Large intestine (tissue), 3 donors: ENCODE results near the gene PYGB. TPM values are rescaled to one million over a fixed set of nuclear protein-coding genes. Genes with fewer than 3 reads are reported as not detected.
"Not testable (repeated sequence)": the region's sequence is repeated elsewhere in the genome, so short reads cannot be mapped to it uniquely, and the experiment has no call there.

Experiments
- DNase-seq, 2 donors: peaks; one replicate each; pipeline versions ENCODE4 v3.0.0 to v3.0.0-alpha.2; 2013
- H3K27ac ChIP-seq: one replicate; pipeline ENCODE4 v1.5.1; 2013; ENCODE audit warnings: low read length
- H3K27me3 ChIP-seq: 2 replicates; pipeline ENCODE4 v1.6.1; 2013; ENCODE audit warnings: low read length; ENCODE audit not compliant: control insufficient read depth, insufficient read depth
- H3K36me3 ChIP-seq: 2 replicates; pipeline ENCODE4 v1.6.1; 2013; ENCODE audit warnings: low read length; ENCODE audit not compliant: control insufficient read depth, insufficient read depth
- H3K4me1 ChIP-seq: one replicate; pipeline ENCODE4 v1.6.1; 2013; ENCODE audit warnings: low read length; ENCODE audit not compliant: control insufficient read depth, insufficient read depth
- H3K4me3 ChIP-seq: one replicate; pipeline ENCODE4 v1.5.1; 2013; ENCODE audit warnings: low read length
- H3K9me3 ChIP-seq: one replicate; pipeline ENCODE4 v1.6.1; 2013; ENCODE audit warnings: mild to moderate bottlenecking, low read depth, low read length, moderate library complexity; ENCODE audit not compliant: control insufficient read depth
- WGBS: methylation state at CpG from one replicate; pipeline ENCODE4 v1.1.5; 2013; ENCODE audit warnings: low lambda C conversion rate; ENCODE audit not compliant: insufficient coverage; 5-methylcytosine and 5-hydroxymethylcytosine counted together
- polyA plus RNA-seq: library from polyadenylated mRNA; unstranded; fragments of 120-200 nt; gene quantifications from one replicate; pipeline ENCODE4 v1.2.1, GENCODE V29; 2013

PYGB gene
- polyA plus RNA-seq, 1 donor = 35.1 TPM

DNA sequence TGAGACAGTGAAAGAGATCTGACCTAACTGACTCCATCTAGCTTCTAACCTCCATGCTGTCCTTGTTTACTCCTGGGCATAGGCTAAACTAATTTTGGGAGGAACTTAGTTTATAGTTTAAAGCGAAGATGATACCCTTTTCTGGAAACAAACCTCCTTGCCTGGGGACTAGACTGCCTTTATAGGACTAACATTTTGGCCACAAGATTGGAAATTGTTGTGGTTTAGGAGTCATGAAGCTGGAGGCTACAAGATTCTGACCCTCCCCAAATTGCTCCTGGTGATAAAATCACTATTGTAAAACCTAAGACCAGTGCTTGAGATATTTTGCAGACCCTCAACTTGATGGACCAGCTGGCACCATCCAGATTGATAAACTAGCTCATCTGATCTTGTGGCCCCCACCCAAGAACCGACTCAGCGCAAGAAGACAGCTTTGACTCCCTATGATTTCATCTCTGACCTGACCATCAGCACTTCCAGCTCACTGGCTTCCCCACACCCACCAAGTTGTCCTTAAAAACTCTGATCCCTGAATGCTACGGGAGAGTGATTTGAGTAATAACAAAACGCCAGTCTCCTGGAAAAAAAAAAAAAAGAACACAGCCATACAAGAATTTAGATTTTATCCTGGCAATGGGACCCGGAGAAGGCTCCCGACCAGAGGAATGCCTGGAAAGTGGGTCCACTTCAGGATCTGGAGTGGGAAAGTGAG, 79.8 kb downstream of the PYGB start:
- Histone ChIP-seq H3K27me3 (no peaks in the 10 kb centered on the region), H3K27ac (no peak overlapping the region), H3K9me3 (no peaks in the 10 kb centered on the region), H3K4me3 (no peak overlapping the region), H3K36me3 (peaks cover 15% of the 10 kb centered on the region), H3K4me1 (peaks cover 17% of the 10 kb centered on the region)
- DNase-seq = no peak
- WGBS = no CpG with 5 or more reads among the region's 7 CpGs

- peaks cover 8% of the 10 kb centered on the region for H3K36me3 ChIP-seq
- no peak overlapping the region for H3K27ac ChIP-seq
- DNase-seq = no peak
- peaks cover 7% of the 10 kb centered on the region for H3K4me1 ChIP-seq
- WGBS = no CpG with 5 or more reads among the region's 12 CpGs
- H3K9me3 ChIP-seq = no peaks in the 10 kb centered on the region
- no peak overlapping the region for H3K4me3 ChIP-seq
- no peaks in the 10 kb centered on the region for H3K27me3 ChIP-seq
Measured at GRCh38 chr20:25328954-25329498, 81.1 kb downstream of the PYGB start.

GRCh38 chr20:25334972-25335371, 87.1 kb downstream of the PYGB start:
- WGBS = no CpG with 5 or more reads among the region's 1 CpG
- not testable (repeated sequence) for H3K27ac ChIP-seq, H3K4me3 ChIP-seq, H3K36me3 ChIP-seq, H3K9me3 ChIP-seq, H3K27me3 ChIP-seq, DNase-seq
- peaks cover 30% of the 10 kb centered on the region for H3K4me1 ChIP-seq

- WGBS = no CpG with 5 or more reads among the region's 17 CpGs
- peaks cover 41% of the 10 kb centered on the region for H3K4me1 ChIP-seq
- DNase-seq = peak; percentile 57 to 68
- peaks cover 6% of the 10 kb centered on the region for H3K36me3 ChIP-seq
- H3K27me3 ChIP-seq = no peaks in the 10 kb centered on the region
- no peak overlapping the region for H3K4me3 ChIP-seq
- H3K27ac ChIP-seq = peak overlapping the region; percentile 81
- H3K9me3 ChIP-seq = no peaks in the 10 kb centered on the region
Measured at GRCh38 chr20:25336561-25337422, 88.9 kb downstream of the PYGB start.

- H3K27me3 ChIP-seq = no peaks in the 10 kb centered on the region
- H3K4me1 ChIP-seq = peaks cover 48% of the 10 kb centered on the region
- peak overlapping the region; percentile 81 for H3K27ac ChIP-seq
- H3K36me3 ChIP-seq = peaks cover 6% of the 10 kb centered on the region
- no CpG with 5 or more reads among the region's 11 CpGs for WGBS
- DNase-seq = peak; percentile 30 to 60
- H3K4me3 ChIP-seq = no peak overlapping the region
- no peaks in the 10 kb centered on the region for H3K9me3 ChIP-seq
Measured at GRCh38 chr20:25338112-25339023, 90.5 kb downstream of the PYGB start.

DNA sequence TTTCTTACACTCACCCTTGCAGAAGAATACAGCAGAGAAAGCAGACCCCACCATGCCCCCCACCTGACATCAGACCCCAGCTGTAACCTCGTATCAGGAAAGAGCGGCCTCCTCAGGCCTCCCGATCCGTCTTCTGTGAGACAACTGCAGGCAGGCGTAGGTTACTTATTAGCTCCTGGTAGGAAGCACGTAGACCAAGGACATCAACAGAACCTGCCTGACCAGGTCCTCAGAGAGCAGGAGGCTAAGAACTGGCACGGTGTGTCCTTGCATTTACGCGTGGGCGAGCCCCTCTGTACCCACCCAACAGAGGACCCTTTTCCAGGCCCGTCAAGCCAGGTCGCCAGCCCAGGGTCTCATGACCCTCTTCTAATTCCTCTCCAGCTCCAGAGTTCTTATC, 91.7 kb downstream of the PYGB start:
- Histone ChIP-seq H3K4me3 (no peak overlapping the region), H3K27ac (peak overlapping the region; percentile 81), H3K4me1 (peaks cover 48% of the 10 kb centered on the region), H3K27me3 (no peaks in the 10 kb centered on the region), H3K9me3 (no peaks in the 10 kb centered on the region), H3K36me3 (peaks cover 6% of the 10 kb centered on the region)
- DNase-seq = peak; percentile 76 to 86
- no CpG with 5 or more reads among the region's 12 CpGs for WGBS

DNA sequence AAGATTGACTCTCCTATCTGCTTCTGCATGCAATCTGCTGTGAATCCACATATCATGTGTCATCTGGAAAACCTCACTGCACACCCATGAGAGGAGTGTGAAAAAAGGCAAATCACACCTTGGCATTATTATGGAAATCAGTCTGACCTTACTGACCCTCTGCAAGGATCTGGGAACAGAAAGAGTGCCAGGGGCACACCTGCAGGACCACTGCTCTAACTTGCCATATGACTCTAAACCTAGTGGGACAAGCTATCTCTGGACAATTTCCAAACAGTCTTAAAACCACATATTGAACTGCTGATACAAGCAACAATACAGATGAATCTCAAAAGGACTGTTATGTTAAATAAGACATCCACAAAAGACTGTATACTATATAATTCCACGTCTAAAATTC, 92.5 kb downstream of the PYGB start:
- Histone ChIP-seq H3K9me3 (no peaks in the 10 kb centered on the region), H3K36me3 (peaks cover 6% of the 10 kb centered on the region), H3K4me3 (no peak overlapping the region), H3K4me1 (peaks cover 48% of the 10 kb centered on the region), H3K27me3 (no peaks in the 10 kb centered on the region), H3K27ac (no peak overlapping the region)
- DNase-seq = no peak
- WGBS = no CpG with 5 or more reads among the region's 1 CpG

GRCh38 chr20:25341716-25342680, 94.1 kb downstream of the PYGB start:
- DNase-seq = peak in 1 of 2 donors; percentile 42
- Histone ChIP-seq H3K4me1 (peaks cover 44% of the 10 kb centered on the region), H3K27ac (peak overlapping the region; percentile 35), H3K27me3 (no peaks in the 10 kb centered on the region), H3K36me3 (peaks cover 6% of the 10 kb centered on the region), H3K9me3 (no peaks in the 10 kb centered on the region), H3K4me3 (no peak overlapping the region)
- 70% methylated on average over 4 of the region's 9 CpGs for WGBS

- Histone ChIP-seq H3K27ac (no peak overlapping the region), H3K9me3 (no peaks in the 10 kb centered on the region), H3K27me3 (no peaks in the 10 kb centered on the region), H3K36me3 (no peaks in the 10 kb centered on the region), H3K4me3 (no peak overlapping the region), H3K4me1 (peaks cover 21% of the 10 kb centered on the region)
- WGBS = 100% methylated on average over 1 of the region's 3 CpGs
- DNase-seq = no peak
Measured at GRCh38 chr20:25344634-25345033, 96.7 kb downstream of the PYGB start.
